HepG2 (cell line): ENCODE results near the gene TSHZ2. TPM values are rescaled to one million over a fixed set of nuclear protein-coding genes. Genes with fewer than 3 reads are reported as not detected.

Experiments
- ATAC-seq: fragments of 200-7000 bp; cut with Tn5 transposase; 3 replicates; pipeline ENCODE4 v1.9.1; 2020; ENCODE audit warnings: mild to moderate bottlenecking, moderate library complexity
- BruUV-seq: library from RNA; stranded (reverse); fragments of 400-500 nt; replicated peaks from 2 replicates; lab custom pipeline; 2021; lab: Mats Ljungman, UMichigan
- CTCF ChIA-PET: fragments of 300-600 bp; formaldehyde crosslinking; extraction: SDS; loops from one replicate; lab custom pipeline; 2021; ENCODE audit warnings: low total read pairs, inconsistent platforms, low intra/inter-chr PET ratio; lab: Yijun Ruan, JAX
- POLR2A ChIA-PET: fragments of 350-600 bp; sonication (Branson Sonifier 250); formaldehyde crosslinking; loops from one replicate; lab custom pipeline; 2020; ENCODE audit warnings: antibody characterized with exemption, inconsistent platforms; lab: Yijun Ruan, JAX
- DNase-seq: peaks from one replicate; pipeline ENCODE4 v3.0.0-alpha.2; 2015; ENCODE audit warnings: low spot score
- FAIRE-seq: peaks from 3 replicates; lab custom pipeline; 2011; peaks lifted over from hg19 to GRCh38; lab: Jason Lieb, UNC
- H2AFZ ChIP-seq: one replicate; pipeline ENCODE4 v1.6.1; 2011; ENCODE audit warnings: low read length, inconsistent platforms
- H3K27ac ChIP-seq: fragments of 300-600 bp; 3 replicates; pipeline ENCODE4 v1.8.0; 2011; ENCODE audit warnings: mixed run types, mild to moderate bottlenecking, mixed read lengths, low read length, inconsistent platforms; ENCODE audit not compliant: insufficient read depth; ENCODE audit errors: extremely low read length
- H3K27me3 ChIP-seq, 2 experiments: fragments of 200-600 bp in 1 of 2; 2 replicates in 1 of 2; 3 replicates in 1 of 2; pipeline versions ENCODE4 v1.6.0 to v1.8.0; 2011; ENCODE audit warnings: low read length in 2 of 2, mild to moderate bottlenecking in 2 of 2, moderate library complexity in 2 of 2, inconsistent platforms in 1 of 2; ENCODE audit not compliant: insufficient read depth in 2 of 2, control insufficient read depth in 1 of 2
- H3K36me3 ChIP-seq, 2 experiments: fragments of 200-600 bp in 1 of 2; replicated peaks in 1 of 2; 2 replicates in 1 of 2; 3 replicates in 1 of 2; pipeline versions ENCODE4 v1.5.1 to v1.8.0; 2011; ENCODE audit warnings: low read length in 2 of 2, inconsistent platforms in 1 of 2; ENCODE audit not compliant: insufficient read depth in 2 of 2, control insufficient read depth in 1 of 2
- H3K4me1 ChIP-seq: 2 replicates; pipeline ENCODE4 v1.5.1; 2012; ENCODE audit warnings: low read length, inconsistent platforms; ENCODE audit not compliant: insufficient read depth
- H3K4me2 ChIP-seq: 2 replicates; pipeline ENCODE4 v1.6.0; 2011; ENCODE audit warnings: low read depth, low read length, inconsistent platforms
- H3K4me3 ChIP-seq, 3 experiments: fragments of 200-600 bp in 1 of 3; sonication (generic), shearing (Covaris generic) in 1 of 3; replicated peaks in 1 of 3; 2 replicates each; pipeline ENCODE4 v1.5.1; 2011 to 2016; ENCODE audit warnings: low read length in 3 of 3, inconsistent platforms in 2 of 3, low read depth in 2 of 3, mild to moderate bottlenecking in 2 of 3, control low read depth in 1 of 3, mixed read lengths in 1 of 3; ENCODE audit not compliant: insufficient read depth in 1 of 3
- H3K79me2 ChIP-seq: one replicate; pipeline ENCODE4 v1.6.1; 2011; ENCODE audit warnings: low read length, inconsistent platforms; ENCODE audit not compliant: insufficient read depth
- H3K9ac ChIP-seq: 2 replicates; pipeline ENCODE4 v1.6.0; 2011; ENCODE audit warnings: mild to moderate bottlenecking, low read depth, low read length, inconsistent platforms; ENCODE audit not compliant: insufficient read depth
- H3K9me3 ChIP-seq: 2 replicates; pipeline ENCODE4 v1.5.1; 2012; ENCODE audit warnings: mild to moderate bottlenecking, low read length
- H4K20me1 ChIP-seq: 2 replicates; pipeline ENCODE4 v1.6.0; 2011; ENCODE audit warnings: inconsistent platforms, mild to moderate bottlenecking, low read length, moderate library complexity; ENCODE audit not compliant: insufficient read depth
- DR1 ChIP-seq: sonication (generic); formaldehyde crosslinking; IDR thresholded peaks from 2 replicates; pipeline ENCODE4 v1.8.0; 2021; ENCODE audit warnings: mild to moderate bottlenecking, missing genetic modification reagents, inconsistent platforms
- MAFG ChIP-seq: sonication (generic); formaldehyde crosslinking; IDR thresholded peaks from 2 replicates; pipeline ENCODE4 v1.5.1; 2020; ENCODE audit warnings: mild to moderate bottlenecking, missing genetic modification reagents
- MAFK ChIP-seq, 2 experiments: IDR thresholded peaks in 1 of 2; conservative IDR thresholded peaks in 1 of 2; 2 replicates each; pipeline ENCODE4 v1.6.1; 2011; ENCODE audit warnings: improper control_type of control experiment in 2 of 2, low read length in 2 of 2
- SP5 ChIP-seq: IDR thresholded peaks from 2 replicates; pipeline ENCODE4 v1.6.1; 2016; ENCODE audit warnings: low read depth, borderline replicate concordance
- ZNF567 ChIP-seq: sonication (generic); formaldehyde crosslinking; IDR thresholded peaks from 2 replicates; pipeline ENCODE4 v1.8.1; 2023; ENCODE audit warnings: mild to moderate bottlenecking, missing genetic modification reagents, borderline replicate concordance
- ZNF572 ChIP-seq: sonication (generic); formaldehyde crosslinking; IDR thresholded peaks from 2 replicates; pipeline ENCODE4 v1.5.1; 2020; ENCODE audit warnings: mild to moderate bottlenecking, missing genetic modification reagents
- ZNF629 ChIP-seq: sonication (generic); formaldehyde crosslinking; conservative IDR thresholded peaks from 2 replicates; pipeline ENCODE4 v1.5.0; 2020; ENCODE audit warnings: missing genetic modification reagents
- WGBS: methylation state at CpG from one replicate; pipeline ENCODE4 v1.1.6; 2017; ENCODE audit warnings: low lambda C conversion rate; 5-methylcytosine and 5-hydroxymethylcytosine counted together
- in situ Hi-C: cut with HindIII; loops from 2 replicates; pipeline ENCODE4 v1.10.0; 2017; ENCODE audit warnings: low pct_unique_long_range_greater_than_20kb; ENCODE audit not compliant: extremely low pct_ligation_motif_present
- intact Hi-C: fragments of 100-400 bp; cut with micrococcal nuclease; formaldehyde crosslinking; loops from one replicate; pipeline ENCODE4 v1.10.0; 2022; ENCODE audit not compliant: unreplicated experiment
- polyA plus RNA-seq, 8 experiments: library from polyadenylated mRNA; depleted of rRNA in 3 of 8; stranded (reverse) in 7 of 8; unstranded in 1 of 8; fragments of >200 nt; fragmentation: Illumina TruSeq in 4 of 8; extraction: Trizol in 4 of 8; gene quantifications; 2 replicates each; pipeline versions ENCODE4 v1.2.1 to v1.2.3, GENCODE V29; 2011 to 2016; ENCODE audit warnings: low read depth in 4 of 8, missing spikeins in 1 of 8, mixed read lengths in 1 of 8; ENCODE audit not compliant: insufficient read depth in 1 of 8
- total RNA-seq, 5 experiments: library from RNA; depleted of rRNA; stranded (reverse); fragments of >200 nt; fragmentation: Illumina TruSeq; extraction: Trizol; gene quantifications; 2 replicates each; pipeline ENCODE4 v1.2.3, GENCODE V29; 2016; ENCODE audit warnings: low read depth in 1 of 5
- TF ChIP-seq, protein P1 (sequence below): sonication (generic); formaldehyde crosslinking; IDR thresholded peaks from 2 replicates; pipeline ENCODE4 v1.5.0; 2020; ENCODE audit warnings: missing genetic modification reagents
- TF ChIP-seq, protein P2 (sequence below): IDR thresholded peaks from 2 replicates; pipeline ENCODE4 v1.6.1; 2016; ENCODE audit warnings: low read depth

The TSHZ2 gene
- total and polyA plus RNA-seq, 2 of the 13 experiments (the other 11 are each of a cell fraction or from before 2014, with no cell fraction given) = 0.01 TPM; not detected in 1

DNA sequence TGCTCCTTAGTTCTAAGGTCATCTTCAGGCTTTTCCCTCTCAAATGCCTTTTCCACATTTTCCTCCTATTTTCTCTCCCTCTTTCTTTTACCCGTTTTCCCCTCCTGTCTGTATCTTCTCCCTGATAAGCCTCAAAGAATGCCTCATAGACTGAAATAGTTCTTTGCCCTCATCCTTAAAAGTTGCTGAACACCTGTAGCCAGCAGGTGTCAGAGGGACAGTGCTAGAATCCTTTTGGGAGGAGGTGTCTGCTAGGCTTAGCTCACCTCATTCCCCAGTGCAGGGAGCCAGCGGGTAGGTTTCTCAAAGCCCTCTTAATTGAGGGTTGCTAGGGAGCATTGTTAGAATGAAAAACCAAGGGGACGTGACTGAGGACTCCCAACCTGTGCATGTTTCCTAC lies 204.0 kb downstream of the TSHZ2 start (continued):
- TF ChIP-seq ZNF567 (CRISPR knock-in tag) = no peak
- TF ChIP-seq SP5 (CRISPR knock-in tag) = no peak
- TF ChIP-seq MAFG (CRISPR knock-in tag) = no peak
- no peak for TF ChIP-seq DR1 (CRISPR knock-in tag)
- TF ChIP-seq, protein P1, sequence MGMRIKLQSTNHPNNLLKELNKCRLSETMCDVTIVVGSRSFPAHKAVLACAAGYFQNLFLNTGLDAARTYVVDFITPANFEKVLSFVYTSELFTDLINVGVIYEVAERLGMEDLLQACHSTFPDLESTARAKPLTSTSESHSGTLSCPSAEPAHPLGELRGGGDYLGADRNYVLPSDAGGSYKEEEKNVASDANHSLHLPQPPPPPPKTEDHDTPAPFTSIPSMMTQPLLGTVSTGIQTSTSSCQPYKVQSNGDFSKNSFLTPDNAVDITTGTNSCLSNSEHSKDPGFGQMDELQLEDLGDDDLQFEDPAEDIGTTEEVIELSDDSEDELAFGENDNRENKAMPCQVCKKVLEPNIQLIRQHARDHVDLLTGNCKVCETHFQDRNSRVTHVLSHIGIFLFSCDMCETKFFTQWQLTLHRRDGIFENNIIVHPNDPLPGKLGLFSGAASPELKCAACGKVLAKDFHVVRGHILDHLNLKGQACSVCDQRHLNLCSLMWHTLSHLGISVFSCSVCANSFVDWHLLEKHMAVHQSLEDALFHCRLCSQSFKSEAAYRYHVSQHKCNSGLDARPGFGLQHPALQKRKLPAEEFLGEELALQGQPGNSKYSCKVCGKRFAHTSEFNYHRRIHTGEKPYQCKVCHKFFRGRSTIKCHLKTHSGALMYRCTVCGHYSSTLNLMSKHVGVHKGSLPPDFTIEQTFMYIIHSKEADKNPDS (CRISPR knock-in tag) = no peak
- TF ChIP-seq, protein P2, sequence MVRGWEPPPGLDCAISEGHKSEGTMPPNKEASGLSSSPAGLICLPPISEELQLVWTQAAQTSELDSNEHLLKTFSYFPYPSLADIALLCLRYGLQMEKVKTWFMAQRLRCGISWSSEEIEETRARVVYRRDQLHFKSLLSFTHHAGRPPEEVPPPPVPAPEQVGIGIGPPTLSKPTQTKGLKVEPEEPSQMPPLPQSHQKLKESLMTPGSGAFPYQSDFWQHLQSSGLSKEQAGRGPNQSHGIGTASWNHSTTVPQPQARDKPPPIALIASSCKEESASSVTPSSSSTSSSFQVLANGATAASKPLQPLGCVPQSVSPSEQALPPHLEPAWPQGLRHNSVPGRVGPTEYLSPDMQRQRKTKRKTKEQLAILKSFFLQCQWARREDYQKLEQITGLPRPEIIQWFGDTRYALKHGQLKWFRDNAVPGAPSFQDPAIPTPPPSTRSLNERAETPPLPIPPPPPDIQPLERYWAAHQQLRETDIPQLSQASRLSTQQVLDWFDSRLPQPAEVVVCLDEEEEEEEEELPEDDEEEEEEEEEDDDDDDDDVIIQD (CRISPR knock-in tag) = no peak
- TF ChIP-seq ZNF572 = no peak

DNA sequence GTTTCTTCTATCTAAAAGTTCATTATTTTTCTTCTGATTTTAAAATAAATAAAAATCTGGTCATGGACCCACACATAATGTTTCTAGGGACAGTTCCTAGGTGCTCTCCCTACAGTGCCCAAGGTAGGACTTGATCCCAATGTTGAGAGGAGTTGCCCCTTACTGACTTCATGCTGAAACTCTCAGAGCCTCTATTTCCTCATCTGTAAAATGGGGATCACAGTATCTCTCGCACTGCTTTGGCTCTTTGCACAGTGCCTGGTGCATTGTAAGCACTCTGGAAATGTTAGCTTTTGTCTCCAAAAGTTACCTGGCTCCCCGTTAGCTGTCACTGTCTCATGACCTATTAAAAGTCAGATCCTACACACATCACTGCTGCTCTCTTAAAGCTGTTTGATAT lies 205.5 kb downstream of the TSHZ2 start:
- Histone ChIP-seq H2AFZ (no peak overlapping the region), H3K4me2 (no peak overlapping the region), H3K27ac (no peak overlapping the region), H3K79me2 (no peaks in the 10 kb centered on the region), H3K4me1 (no peaks in the 10 kb centered on the region), H3K4me3 (no peak overlapping the region), H3K27me3 (no peaks in the 10 kb centered on the region; a peak in 2 of 5 replicates), H3K9ac (no peak overlapping the region), H3K9me3 (no peaks in the 10 kb centered on the region), H4K20me1 (no peaks in the 10 kb centered on the region), H3K36me3 (no peaks in the 10 kb centered on the region)
- in situ Hi-C loops = no loop called here
- ChIA-PET CTCF (no interaction called here), POLR2A (no interaction called here)
- intact Hi-C loops = no loop called here
- no TSS peak for BruUV-seq
- WGBS = 10% methylated on average over 2 of the region's 2 CpGs
- FAIRE-seq (no peak), DNase-seq (no peak), ATAC-seq (no peak)
- peak; percentile 54 for TF ChIP-seq ZNF629 (CRISPR knock-in tag)
- TF ChIP-seq MAFK (conservative IDR thresholded peaks at IDR 0.05 in 1 of 2, IDR thresholded peaks at IDR 0.05 in 1 of 2; ENCODE audit: low read length in 2 of 2) = no peak
